Keratinocyte (primary cell): ENCODE data around the gene KLHL5.

Experiments
- EZH2 ChIP-seq: IDR thresholded peaks from one replicate; pipeline ENCODE4 v1.6.1; 2012; ENCODE audit warnings: inconsistent platforms, mild to moderate bottlenecking, low read length, moderate library complexity
- TF ChIP-seq, protein P1 (sequence below), 3 experiments: IDR thresholded peaks in 1 of 3; conservative IDR thresholded peaks in 1 of 3; optimal IDR thresholded peaks in 1 of 3; 2 replicates in 2 of 3; 3 replicates in 1 of 3; pipeline versions ENCODE3 to v1.5.1; 2011; ENCODE audit warnings: low read length in 3 of 3, mild to moderate bottlenecking in 3 of 3, moderate library complexity in 2 of 3, control low read depth in 1 of 3, inconsistent platforms in 1 of 3; ENCODE audit not compliant: insufficient read depth in 2 of 3; ENCODE audit errors: extremely low read depth in 1 of 3

- TF ChIP-seq, protein P1, sequence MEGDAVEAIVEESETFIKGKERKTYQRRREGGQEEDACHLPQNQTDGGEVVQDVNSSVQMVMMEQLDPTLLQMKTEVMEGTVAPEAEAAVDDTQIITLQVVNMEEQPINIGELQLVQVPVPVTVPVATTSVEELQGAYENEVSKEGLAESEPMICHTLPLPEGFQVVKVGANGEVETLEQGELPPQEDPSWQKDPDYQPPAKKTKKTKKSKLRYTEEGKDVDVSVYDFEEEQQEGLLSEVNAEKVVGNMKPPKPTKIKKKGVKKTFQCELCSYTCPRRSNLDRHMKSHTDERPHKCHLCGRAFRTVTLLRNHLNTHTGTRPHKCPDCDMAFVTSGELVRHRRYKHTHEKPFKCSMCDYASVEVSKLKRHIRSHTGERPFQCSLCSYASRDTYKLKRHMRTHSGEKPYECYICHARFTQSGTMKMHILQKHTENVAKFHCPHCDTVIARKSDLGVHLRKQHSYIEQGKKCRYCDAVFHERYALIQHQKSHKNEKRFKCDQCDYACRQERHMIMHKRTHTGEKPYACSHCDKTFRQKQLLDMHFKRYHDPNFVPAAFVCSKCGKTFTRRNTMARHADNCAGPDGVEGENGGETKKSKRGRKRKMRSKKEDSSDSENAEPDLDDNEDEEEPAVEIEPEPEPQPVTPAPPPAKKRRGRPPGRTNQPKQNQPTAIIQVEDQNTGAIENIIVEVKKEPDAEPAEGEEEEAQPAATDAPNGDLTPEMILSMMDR (optimal IDR thresholded peaks at IDR 0.05 in 1 of 3, IDR thresholded peaks at IDR 0.05 in 1 of 3, conservative IDR thresholded peaks at IDR 0.05 in 1 of 3; ENCODE audit: extremely low read depth in 1 of 3, insufficient read depth in 2 of 3, low read length in 3 of 3): no peak
- TF ChIP-seq EZH2: no peak
These were observed 64.4 kb downstream of the KLHL5 start for GRCh38 chr4:39126256-39127095.
